Stimulated activated CD4-positive, alpha-beta T cell treated with anti-CD3 and anti-CD28 coated beads, Interleukin-12 subunit alpha, Interleukin-12 subunit beta, amount 100 ng/mL, for 48 hours (primary cell): ENCODE results near the gene MR1.

Source experiments
- DNase-seq, 3 donors: peaks; one replicate each; pipeline ENCODE4 v3.0.0-alpha.2; 2020; ENCODE audit warnings: low read depth in 2 of 3, low spot score in 1 of 3

The MR1 gene

DNA sequence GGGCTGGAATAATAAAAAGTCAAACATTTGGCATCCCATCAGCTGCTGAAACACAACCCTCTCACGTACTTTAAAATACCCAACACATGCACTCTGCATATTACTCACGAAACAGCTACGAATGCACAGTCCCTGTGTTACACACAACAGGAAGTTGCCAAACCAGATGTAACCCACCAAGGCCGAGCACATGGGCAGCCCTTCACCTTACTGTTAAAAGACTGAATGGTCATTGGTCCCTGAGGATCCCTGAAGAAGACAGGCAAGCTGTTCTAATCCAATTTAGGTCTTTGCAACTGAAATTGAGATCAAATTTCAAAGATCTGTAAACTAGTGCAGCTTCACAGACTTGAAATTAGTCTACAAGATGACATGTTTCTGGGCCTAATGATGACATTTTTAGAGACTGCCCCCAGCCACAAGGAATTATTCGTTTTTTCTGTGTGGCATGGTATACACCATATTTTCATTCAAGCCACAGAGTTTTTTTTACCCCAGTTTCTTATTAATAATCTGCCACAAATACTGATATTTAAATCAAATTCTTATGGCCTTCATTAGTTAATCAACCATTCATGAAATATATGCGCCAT, 29.1 kb downstream of the MR1 start:
- peak in 1 of 3 donors; percentile 30 for DNase-seq

GRCh38 chr1:181064011-181064623, 30.3 kb downstream of the MR1 start:
- DNase-seq: no peak

GRCh38 chr1:181064702-181065101, 30.9 kb downstream of the MR1 start:
- DNase-seq: no peak

DNA sequence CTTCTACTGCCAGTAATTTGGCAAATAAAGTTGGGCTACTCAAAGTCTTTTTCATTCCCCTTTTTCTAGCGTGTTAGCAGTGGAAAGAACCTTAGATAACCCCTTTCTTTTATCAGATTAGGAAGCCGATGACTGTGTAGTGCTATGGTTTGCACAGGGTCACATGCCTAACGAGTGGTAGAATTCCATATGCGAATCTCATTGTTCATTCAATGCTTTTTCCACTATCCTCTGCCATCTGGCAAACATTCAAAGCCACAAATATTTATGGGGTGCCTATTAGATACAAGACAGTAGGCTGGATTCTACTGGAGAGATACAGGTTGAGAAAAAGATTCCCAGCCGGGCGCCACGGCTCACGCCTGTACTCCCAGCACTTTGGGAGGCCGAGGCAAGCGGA, 39.9 kb downstream of the MR1 start:
- DNase-seq: no peak

- no peak for DNase-seq
Observed at GRCh38 chr1:181075766-181076350, 42.1 kb downstream of the MR1 start.

DNA sequence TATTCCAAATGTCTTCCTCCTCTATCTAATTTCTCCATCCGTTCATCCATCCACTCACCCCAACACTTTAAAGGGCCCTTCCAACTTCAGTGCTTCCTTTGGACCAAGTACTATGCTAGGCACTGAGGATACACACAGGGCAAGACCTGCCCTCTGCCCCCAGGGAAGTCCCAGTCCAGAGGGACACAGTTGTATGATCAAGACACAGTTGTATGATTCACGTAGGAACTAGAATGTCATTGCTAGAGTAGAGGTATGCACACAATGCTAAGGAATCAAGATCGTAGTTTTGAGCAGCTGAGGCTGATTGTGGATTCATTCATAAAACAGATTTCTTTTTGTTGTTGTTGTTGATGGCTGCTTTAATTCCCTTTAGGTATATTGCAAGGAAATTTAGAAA, 43.1 kb downstream of the MR1 start:
- DNase-seq: no peak

DNA sequence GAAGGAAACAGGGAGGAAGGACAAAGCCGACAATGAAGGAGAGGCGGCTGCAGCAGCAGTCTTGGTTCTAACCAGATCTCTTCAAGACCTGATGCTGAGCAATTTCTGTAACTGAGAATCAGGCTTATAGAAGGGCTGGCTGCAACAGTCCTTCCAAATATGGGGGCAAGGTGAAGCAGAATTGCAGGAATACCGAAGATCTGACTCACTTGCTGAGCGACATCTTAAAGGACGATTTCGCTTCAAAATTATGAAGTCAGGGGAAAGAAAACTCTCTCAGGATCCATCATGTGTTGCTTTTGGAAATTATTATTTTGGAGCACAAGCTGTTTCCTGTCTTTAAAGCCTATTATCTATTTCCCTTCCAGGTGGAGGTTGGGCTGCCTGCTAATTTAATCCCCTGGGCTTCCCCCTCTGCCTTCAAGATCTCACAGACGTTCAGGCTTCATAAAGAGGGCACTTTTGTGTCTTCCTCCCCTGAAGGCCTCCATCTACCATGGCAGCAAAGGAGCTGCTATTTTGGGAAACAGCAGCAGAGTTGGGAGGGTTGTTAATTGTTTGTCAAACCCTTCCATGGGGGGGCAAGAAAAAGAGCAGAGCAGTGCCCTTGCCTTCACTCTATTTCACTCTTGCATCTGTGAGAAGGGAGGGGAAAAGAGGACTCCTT, 43.9 kb downstream of the MR1 start:
- no peak for DNase-seq

DNA sequence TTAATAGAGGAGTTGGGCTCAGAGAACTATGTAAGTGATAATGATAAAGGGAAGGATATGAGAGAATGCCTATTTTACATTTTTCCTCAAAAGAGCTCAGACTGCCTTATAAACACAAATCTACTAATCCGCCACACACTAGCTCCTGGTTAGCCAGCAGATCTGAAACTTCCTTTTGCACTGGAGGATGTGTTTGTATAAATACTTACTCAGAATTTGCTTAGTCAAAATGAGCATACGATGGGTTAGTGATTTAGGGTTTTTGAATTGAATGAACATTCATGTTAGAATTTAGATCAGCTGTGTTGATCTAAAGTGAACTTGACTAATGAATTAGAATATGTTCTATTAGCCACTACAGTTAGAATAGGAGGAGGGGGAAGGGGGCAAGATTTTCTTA, 45.6 kb downstream of the MR1 start:
- no peak for DNase-seq

- DNase-seq: no peak
Observed at GRCh38 chr1:181079920-181080319, 46.1 kb downstream of the MR1 start.

DNA sequence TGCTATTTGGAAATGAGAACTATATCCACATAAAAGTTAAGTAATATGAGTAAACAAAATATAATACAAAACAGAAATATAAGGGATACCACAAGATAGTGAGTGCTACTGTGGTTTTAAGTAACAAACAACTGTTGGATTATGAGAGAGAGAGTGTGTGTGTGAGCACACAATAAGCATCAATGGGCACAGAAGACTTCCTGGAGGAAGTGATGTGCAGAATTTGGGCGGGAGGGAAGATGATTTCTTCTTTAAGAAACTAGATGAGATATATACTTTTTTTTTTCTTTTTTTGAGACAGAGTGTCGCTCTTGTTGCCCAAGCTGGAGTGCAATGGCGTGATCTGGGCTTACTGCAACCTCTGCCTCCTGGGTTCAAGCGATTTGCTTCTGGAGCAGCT, 46.8 kb downstream of the MR1 start:
- no peak for DNase-seq

- no peak for DNase-seq
Observed at GRCh38 chr1:181081395-181081794, 47.6 kb downstream of the MR1 start.

DNA sequence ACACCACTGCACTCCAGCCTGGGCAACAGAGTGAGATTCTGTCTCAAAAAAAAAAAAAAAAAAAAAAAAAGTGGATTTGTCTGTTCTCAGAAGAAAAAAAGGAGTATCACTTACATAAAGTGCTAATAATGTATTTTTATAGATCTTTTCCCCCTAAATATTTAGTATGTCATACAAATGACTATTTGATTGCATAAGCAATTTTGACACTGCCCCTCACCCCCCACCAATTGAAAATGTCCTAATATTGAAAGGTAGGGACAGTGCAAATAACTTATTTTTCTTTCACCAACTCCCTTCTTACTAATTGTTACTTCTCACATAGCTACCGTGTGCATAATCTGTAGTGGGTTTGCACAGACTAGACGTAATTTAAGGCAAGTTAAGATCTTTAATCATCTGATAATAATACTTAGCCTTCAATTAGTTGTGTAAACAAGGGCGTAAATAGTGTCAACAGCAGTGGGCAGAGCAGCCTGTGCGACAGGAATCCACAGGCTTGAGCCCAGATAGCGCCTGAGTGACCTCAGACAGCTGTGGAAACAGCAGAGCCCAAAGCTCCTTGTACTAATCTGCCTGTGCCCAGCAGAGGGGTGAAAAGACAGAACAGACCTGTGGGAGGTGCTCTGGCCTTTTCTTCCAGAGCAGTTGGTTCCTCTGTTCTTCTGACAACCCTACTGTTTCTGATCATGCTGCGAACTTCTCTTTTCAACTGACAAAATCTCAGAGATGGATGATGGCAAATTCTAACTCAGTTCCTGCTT, 50.2 kb downstream of the MR1 start:
- DNase-seq: peak in 2 of 3 donors; percentile 32 to 40

DNA sequence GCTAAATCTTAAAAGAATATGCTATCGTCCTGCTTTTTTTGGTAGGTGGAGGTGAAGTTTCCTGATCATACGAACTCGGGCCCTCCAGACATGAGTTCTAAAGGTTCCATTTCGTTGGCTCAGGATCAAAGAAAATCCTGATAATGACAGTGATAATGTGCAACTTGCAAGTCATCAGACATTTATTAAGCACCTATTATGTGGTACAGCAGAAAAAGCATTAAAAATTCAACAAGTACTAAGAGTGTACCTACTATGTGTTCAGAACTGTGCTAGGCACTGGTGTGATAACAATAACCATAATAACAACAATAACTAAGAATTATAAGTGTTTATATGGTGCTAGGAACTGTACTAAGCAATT, 50.8 kb downstream of the MR1 start:
- DNase-seq: no peak

GRCh38 chr1:181086091-181086490, 52.3 kb downstream of the MR1 start:
- no peak for DNase-seq

DNA sequence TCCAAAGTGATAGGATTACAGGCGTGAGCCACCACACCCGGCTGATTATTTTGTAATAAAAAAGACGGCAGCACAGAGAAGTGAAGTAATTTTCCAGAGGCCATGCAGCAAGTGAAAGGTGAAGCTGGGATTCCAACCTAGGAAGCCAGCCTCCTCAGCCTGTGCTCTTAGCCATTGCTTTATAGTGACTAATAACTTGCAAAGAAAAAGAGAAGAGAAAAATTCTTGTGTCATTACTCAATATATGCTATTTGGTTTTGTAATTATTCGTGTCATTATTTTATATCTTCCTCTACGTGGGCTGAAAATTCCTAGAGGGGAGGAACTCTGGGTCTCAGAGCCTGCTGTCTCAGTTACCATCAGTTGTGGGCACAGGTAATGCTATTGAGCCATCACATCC, 53.1 kb downstream of the MR1 start:
- DNase-seq: no peak

- DNase-seq: no peak
Observed at GRCh38 chr1:181087400-181087901, 53.7 kb downstream of the MR1 start.

GRCh38 chr1:181088079-181089016, 54.6 kb downstream of the MR1 start, which contains the start of gene IER5:
IER5 (plus strand) TSS chr1:181088700; CDS start chr1:181088903, 203 bp downstream.
- DNase-seq: peak; percentile 94 to 97 (median 95)

DNA sequence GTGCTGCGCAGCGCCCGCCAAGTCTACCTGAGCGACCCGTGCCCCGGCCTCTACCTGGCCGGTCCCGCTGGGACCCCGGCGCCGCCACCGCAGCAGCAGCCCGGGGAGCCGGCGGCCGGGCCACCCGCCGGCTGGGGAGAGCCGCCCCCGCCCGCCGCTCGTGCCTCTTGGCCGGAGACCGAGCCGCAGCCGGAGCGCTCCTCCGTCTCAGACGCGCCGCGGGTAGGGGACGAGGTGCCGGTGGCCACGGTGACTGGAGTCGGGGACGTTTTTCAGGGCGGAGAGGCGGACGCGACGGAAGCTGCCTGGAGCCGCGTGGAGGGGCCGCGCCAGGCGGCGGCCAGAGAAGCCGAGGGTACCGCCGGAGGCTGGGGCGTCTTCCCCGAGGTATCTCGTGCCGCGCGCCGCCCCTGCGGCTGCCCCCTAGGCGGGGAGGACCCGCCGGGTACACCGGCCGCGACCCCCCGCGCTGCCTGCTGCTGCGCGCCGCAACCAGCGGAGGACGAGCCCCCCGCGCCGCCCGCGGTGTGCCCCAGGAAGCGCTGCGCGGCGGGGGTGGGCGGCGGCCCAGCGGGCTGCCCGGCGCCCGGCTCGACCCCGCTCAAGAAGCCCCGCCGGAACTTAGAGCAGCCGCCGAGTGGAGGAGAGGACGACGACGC, 55.4 kb downstream of the MR1 start:
- DNase-seq: peak in 1 of 3 donors; percentile 26

DNA sequence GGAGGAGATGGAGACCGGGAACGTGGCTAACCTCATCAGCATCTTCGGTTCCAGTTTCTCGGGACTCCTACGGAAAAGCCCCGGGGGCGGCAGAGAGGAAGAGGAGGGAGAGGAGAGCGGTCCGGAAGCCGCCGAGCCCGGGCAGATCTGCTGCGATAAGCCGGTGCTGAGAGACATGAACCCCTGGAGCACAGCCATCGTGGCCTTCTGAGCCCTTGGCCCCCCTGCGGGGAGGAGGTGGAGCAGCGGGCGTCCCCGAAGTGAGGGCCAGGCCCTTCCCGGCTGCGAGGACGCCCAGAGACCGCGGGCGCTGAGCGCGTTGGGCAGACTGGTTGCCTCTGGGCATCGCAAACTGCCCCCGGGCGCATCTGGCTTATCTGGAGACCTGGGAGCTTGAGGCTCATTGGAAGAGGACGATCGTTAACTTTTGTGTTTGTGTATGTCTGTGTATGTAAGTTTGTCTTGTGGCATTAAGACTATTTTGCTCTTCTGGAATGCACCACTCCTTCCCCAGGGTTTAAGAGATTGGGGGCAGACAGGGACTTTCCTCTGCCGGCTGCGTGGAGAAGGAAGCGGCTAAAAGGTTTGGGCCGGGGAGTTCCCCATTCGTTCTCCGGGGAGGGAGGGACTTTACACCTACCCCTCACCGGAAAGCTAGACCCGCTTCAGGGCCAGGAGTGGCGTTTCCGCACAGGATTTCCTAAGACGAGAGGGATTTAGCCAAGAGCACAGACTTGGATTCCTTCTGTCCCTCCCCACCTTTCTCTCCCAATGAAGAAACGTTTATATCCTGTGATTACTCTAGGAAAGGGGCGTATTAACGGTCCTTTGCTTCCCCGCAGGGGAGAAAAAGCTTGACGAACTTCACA, 56.1 kb downstream of the MR1 start:
- DNase-seq: peak; percentile 52 to 69 (median 55)
